22Rv1 (cell line): Measurements from ENCODE around the gene CYP19A1.

Experiments
- ZFX ChIP-seq: fragments of 450-650 bp; IDR thresholded peaks from 2 replicates; pipeline ENCODE4 v1.6.1; 2017; ENCODE audit warnings: antibody characterized with exemption, borderline replicate concordance
- TF ChIP-seq, protein P1 (sequence below): fragments of 450-650 bp; IDR thresholded peaks from 2 replicates; pipeline ENCODE4 v1.5.1; 2017; ENCODE audit warnings: mild to moderate bottlenecking

- TF ChIP-seq, protein P1, sequence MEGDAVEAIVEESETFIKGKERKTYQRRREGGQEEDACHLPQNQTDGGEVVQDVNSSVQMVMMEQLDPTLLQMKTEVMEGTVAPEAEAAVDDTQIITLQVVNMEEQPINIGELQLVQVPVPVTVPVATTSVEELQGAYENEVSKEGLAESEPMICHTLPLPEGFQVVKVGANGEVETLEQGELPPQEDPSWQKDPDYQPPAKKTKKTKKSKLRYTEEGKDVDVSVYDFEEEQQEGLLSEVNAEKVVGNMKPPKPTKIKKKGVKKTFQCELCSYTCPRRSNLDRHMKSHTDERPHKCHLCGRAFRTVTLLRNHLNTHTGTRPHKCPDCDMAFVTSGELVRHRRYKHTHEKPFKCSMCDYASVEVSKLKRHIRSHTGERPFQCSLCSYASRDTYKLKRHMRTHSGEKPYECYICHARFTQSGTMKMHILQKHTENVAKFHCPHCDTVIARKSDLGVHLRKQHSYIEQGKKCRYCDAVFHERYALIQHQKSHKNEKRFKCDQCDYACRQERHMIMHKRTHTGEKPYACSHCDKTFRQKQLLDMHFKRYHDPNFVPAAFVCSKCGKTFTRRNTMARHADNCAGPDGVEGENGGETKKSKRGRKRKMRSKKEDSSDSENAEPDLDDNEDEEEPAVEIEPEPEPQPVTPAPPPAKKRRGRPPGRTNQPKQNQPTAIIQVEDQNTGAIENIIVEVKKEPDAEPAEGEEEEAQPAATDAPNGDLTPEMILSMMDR = no peak
- TF ChIP-seq ZFX = no peak
Observed at GRCh38 chr15:51212239-51212638, 126.2 kb downstream of the CYP19A1 start.
